A204.1 (cell line): ENCODE measurements around the gene METRNL.
"Not testable (repeated sequence)": the region's sequence is repeated elsewhere in the genome, so short reads cannot be mapped to it uniquely, and the experiment has no call there.

Experiments used
- FAIRE-seq: peaks from 2 replicates; lab custom pipeline; 2012; peaks lifted over from hg19 to GRCh38; lab: Jason Lieb, UNC

The METRNL gene

DNA sequence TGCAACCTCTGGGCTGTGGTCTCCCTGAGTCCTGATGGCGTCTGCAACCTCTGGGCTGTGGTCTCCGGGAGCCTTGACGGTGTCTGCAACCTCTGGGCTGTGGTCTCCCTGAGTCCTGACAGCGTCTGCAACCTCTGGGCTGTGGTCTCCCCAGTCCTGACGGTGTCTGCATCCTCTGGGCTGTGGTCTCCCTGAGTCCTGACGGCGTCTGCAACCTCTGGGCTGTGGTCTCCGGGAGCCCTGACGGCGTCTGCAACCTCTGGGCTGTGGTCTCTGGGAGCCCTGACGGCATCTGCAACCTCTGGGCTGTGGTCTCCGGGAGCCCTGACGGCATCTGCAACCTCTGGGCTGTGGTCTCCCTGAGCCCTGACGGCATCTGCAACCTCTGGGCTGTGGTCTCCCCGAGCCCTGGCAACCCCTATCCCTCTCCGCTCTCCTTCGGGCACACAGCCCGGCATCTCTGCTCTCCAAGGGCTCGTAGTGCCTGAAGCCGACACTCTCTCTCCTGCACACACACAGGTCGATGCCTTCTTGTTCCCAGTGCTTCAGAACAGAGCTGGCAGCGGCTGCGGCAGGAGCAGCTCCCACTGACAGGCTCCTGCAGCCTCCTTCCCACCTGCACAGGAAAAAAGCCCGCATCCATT is 45.6 kb downstream of the METRNL start:
- FAIRE-seq = no peak

DNA sequence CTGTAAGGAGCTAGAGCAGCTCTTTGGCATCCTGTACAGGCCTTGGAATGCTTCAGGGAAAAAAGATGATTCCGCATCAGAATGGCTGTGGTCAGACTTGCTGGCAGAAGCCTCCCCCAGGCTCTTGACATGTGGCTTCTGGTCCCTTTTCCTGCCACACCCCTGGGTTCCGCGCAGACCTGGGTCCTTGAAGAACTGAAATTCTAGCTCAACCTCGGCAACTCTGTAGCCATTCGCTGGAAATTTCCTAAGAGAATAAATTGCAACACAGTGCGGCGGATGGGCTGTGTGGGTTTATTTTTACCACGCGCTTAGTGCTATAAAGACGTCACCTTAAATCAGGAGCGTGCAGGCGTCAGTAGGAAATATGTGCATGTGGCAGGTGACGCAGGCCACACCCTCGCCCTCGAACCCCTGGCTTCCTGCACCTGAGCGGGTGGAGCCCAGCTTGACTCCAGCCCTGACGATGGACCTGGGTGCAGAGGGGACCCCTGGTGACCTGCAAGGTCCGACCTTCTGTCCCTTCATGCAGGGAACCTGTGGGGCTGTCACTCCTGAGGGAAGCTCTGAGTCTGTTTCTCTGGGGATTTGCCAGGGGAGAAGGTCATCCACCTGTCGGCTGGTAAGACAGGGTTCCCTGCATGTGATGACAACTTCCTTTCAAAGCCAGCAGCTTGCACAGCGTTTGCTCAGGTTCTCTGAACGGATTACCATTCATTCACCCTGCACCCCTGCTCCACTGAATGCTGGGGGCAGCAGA is 46.3 kb downstream of the METRNL start:
- no peak for FAIRE-seq

GRCh38 chr17:83126275-83126811 is 46.9 kb downstream of the METRNL start:
- no peak for FAIRE-seq

DNA sequence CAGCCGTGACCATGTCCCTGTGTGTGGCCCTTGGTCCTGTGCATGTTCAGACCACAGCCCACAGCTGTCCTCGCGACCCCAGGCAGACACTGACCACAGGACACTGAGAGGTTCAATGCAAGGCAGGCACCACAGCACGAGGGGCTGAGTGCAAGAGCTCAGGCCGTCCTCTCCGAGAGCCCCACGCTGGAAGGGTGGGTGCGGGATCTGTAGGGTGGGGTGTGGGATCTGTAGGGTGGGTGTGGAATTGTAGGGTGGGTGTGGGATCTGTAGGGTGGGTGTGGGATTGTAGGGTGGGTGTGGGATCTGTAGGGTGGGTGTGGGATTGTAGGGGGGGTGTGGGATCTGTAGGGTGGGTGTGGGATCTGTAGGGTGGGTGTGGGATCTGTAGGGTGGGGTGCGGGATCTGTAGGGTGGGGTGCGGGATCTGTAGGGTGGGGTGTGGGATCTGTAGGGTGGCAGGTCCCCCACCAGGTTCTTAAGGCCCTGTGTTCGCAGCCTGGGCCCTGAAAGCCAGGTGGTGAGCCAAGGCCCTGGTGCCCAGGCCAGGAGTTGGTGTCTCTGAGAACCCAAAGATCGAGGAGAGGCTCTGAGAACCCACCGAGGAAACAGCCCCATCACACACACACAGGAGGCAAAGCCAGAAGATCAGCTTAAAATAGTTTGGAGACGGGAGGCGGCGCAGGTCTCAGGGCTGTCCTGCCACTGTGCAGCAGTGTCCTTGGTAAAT is 48.2 kb downstream of the METRNL start:
- FAIRE-seq = no peak

DNA sequence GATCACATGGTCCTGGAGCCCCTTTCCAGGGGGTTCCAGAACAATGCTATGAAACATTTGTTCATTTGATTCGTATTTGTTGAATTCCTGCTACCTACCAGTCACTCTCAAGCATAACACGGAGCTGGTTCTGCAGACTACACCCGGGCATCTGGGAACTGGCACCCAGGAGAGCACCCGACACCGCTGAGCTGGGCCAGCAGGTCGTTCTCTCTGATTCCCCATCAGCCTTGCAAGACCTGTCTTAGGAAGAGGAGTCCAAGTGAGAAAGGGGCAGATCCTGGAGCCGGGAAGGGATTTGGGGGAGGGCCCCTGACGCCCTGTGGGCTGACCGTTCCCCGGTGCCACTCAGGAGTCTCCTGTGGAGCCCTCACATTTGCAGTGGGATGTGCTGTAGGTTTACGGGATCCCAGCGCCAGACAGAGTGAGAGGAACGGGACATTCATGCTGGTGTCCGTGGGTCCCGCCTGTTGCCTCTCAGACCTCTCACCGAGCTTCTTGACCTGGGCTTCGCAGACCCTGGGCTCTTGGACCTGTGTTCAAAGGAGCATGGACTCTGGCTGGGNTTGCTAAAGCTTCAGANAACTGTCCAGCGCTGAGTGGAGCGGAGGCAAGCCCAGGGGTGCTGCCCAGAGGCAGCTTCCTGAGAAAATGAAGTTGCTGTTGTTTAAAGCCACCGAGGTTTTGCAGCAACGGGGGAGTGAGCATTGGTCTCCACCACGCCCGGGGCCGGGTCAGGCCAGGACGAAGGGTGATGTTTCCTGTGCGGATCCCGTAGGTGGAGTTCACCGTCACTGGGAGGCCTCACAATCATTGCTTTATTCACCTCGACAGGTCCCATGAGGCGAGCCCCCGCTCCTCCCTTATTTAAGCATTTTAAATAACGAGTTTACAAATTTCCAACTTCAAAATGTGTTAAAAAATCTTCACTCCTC is 49.2 kb downstream of the METRNL start:
- FAIRE-seq = no peak

- FAIRE-seq = no peak
Observed at GRCh38 chr17:83129676-83130075, 50.3 kb downstream of the METRNL start.

GRCh38 chr17:83131401-83132011 is 52.1 kb downstream of the METRNL start:
- FAIRE-seq = no peak

DNA sequence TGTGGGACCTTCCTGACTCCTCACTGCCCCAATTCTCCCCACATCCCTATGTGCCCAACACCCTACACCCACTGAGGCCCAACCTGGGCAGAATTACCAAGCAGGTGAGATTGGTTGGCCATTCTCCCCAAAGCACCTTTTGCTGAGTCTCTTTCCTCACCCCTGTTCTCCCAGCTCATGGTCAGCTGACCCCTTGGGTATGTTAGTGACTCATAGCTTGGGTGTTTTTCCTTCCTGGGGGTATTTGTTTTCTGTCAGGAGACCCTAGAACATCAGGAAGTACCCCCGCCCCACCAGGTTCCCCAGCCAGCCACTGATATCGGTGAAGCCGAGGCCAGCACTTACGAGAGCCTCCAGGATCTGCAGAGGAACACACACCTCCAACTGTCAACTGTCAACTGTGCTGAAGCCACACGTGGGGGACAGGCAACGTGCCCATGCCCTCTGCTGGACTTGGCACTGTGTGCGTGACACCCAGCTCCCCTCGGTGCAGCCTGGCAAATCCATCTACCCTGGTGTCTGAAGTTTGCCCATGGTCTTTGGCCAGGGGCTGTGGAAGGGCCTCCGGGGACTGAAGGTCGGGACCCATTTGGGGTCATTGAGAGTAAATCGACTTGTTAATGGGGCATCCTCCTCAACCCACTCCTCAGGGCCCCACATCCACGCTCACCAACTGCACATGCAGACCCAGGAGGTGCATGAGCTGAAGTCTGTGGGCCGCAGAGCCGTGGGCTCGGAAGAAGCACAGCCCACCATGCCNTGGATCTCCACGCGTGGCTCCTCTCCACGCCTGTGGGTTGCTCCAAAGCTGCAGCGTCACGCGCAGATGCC is 53.1 kb downstream of the METRNL start:
- no peak for FAIRE-seq

GRCh38 chr17:83133302-83134121 is 54.1 kb downstream of the METRNL start:
- FAIRE-seq = no peak

DNA sequence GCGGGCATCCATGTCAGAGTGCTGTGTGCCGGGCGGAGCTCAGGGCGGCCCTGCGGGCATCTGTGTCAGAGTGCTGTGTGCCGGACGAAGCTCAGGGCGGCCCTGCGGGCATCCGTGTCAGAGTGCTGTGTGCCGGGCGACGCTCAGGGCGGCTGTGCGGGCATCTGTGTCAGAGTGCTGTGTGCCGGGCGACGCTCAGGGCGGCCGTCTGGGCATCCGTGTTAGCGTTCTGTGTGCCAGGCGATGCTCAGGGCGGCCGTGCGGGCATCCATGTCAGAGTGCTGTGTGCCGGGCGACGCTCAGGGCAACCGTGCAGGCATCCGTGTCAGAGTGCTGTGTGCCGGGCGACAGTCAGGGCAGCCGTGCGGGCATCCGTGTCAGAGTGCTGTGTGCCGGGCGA is 55.0 kb downstream of the METRNL start:
- FAIRE-seq = not testable (repeated sequence)

- no peak for FAIRE-seq
Observed at GRCh38 chr17:83135692-83136091, 56.3 kb downstream of the METRNL start.

GRCh38 chr17:83136156-83136555 is 56.7 kb downstream of the METRNL start:
- no peak for FAIRE-seq

GRCh38 chr17:83136931-83137330 is 57.5 kb downstream of the METRNL start:
- no peak for FAIRE-seq

DNA sequence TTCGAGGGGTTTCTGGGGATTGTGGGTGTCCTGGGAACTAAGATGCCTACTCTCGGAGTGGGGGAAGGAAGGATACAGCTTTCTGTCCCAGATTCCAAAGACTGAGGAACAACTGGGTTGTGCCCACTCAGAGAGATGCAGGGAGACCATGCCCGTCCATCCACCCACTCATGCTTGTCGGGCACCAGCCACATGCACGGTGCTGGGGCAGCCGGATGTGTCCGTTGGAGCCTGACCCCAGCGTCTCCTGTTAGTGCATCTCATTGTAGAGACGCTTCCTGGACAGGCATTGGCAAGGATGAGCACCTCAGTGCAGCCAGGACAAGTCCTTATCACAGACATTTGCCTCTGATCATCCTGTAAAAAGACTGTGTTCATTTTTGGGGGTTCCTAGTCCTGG is 58.1 kb downstream of the METRNL start:
- no peak for FAIRE-seq

DNA sequence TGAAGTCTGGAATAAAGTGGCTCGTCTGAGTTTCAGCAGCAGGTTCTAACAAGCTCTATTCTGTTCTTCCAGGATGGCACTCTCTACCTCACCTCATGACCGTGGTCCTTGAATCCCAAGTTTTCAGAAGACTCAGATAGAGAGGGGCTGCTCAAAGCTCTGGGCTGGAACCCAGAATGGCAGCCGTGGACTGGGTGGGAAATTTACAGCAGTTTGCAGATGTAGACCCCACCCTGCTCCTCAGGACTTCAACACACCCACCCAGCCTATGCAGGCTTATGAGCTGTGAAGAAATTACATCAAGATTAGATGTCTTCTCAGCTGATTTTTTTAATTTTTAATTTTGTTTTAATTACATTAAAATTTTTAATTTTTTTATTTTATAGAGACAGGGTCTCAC is 59.4 kb downstream of the METRNL start:
- no peak for FAIRE-seq

DNA sequence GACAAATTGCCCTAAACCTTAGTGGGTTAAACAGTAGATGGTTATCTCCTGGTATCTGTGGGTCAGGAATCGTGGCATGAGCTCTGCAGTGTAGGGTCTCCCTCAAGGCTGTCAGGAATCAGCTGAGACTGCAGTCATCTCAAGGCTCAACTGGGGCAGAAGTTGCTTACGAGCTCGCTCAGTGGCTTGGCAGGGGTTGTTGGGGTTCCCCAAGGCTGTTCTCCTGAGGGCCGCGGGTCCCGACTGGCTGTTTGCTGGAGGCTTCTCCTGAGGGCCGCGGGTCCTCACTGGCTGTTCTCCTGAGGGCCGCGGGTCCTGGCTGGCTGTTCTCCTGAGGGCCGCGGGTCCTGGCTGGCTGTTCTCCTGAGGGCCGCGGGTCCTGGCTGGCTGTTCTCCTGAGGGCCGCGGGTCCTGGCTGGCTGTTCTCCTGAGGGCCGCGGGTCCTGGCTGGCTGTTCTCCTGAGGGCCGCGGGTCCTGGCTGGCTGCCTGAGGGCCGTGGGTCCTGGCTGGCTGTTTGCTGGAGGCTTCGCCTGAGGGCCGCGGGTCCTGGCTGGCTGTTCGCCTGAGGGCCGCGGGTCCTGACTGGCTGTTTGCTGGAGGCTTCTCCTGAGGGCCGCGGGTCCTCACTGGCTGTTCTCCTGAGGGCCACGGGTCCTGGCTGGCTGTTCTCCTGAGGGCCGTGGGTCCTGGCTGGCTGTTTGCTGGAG is 60.3 kb downstream of the METRNL start:
- not testable (repeated sequence) for FAIRE-seq

DNA sequence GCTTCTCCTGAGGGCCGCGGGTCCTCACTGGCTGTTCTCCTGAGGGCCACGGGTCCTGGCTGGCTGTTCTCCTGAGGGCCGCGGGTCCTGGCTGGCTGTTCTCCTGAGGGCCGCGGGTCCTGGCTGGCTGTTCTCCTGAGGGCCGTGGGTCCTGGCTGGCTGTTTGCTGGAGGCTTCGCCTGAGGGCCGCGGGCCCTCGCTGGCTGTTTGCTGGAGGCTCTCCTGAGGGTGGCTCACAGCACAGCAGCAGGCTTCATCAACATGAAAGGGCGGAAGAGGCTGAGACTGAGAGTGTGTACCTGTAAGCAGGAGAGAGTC is 60.8 kb downstream of the METRNL start:
- not testable (repeated sequence) for FAIRE-seq

GRCh38 chr17:83142619-83143018 is 63.2 kb downstream of the METRNL start:
- FAIRE-seq = no peak

DNA sequence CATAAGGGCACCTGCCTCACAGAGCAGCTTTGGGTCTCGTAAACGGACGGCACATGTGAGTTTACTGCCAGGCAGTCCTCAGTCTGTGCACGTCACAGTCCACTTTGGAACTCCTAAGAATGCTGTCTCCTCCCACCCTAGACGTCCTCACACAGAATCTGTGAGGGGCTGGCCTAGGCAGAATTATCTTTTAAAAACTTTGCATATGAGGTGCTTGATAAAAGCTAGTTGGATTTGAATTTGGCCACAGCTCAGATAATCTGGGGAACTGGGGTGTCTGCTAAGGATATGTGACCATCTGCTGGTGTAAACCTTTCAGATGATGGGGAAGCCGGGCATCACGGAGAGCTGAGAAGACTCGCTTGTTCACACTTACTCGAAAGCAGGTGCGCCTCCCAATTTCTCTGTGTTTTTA is 64.4 kb downstream of the METRNL start:
- FAIRE-seq = no peak
